ENCODE results near the gene LYZL1. TPM values are rescaled to one million over a fixed set of nuclear protein-coding genes. Genes with fewer than 3 reads are reported as not detected.

The LYZL1 gene
- total and polyA plus RNA-seq, 9 donors: not detected

DNA sequence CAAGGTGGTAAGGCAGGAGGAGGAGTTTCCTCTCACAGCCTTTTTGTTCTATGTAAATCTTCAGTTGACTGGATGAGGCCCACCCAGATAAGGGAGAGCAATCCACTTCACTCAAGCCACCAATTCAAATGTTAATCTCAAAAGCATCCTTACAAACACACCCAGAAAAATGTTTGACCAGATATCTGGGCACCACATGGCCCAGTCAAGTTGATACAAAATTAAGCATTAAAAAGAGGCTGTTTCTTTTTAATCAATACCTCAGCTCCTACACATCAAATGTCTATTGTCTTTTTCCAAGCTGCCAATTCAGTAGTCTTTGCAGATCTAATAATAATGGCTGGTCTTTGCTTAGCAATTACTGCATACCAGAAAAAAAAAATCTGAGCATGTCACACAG is 18.0 kb upstream of the LYZL1 start:
- Histone ChIP-seq H3K36me3 (no peaks in the 10 kb centered on the region), H3K4me1 (ENCODE audit: insufficient read depth) (no peaks in the 10 kb centered on the region), H3K27me3 (no peaks in the 10 kb centered on the region), H3K27ac (no peak overlapping the region), H3K4me3 (no peak overlapping the region), H3K9me3 (no peaks in the 10 kb centered on the region)
- intact Hi-C loops (cut with DNase I): no loop called here
- DNase-seq: no peak
- TF ChIP-seq, protein P1, sequence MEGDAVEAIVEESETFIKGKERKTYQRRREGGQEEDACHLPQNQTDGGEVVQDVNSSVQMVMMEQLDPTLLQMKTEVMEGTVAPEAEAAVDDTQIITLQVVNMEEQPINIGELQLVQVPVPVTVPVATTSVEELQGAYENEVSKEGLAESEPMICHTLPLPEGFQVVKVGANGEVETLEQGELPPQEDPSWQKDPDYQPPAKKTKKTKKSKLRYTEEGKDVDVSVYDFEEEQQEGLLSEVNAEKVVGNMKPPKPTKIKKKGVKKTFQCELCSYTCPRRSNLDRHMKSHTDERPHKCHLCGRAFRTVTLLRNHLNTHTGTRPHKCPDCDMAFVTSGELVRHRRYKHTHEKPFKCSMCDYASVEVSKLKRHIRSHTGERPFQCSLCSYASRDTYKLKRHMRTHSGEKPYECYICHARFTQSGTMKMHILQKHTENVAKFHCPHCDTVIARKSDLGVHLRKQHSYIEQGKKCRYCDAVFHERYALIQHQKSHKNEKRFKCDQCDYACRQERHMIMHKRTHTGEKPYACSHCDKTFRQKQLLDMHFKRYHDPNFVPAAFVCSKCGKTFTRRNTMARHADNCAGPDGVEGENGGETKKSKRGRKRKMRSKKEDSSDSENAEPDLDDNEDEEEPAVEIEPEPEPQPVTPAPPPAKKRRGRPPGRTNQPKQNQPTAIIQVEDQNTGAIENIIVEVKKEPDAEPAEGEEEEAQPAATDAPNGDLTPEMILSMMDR (IDR thresholded peaks at IDR 0.05): no peak
- no peak for TF ChIP-seq EP300 (IDR thresholded peaks at IDR 0.05)
- TF ChIP-seq POLR2A (IDR thresholded peaks at IDR 0.05): no peak

GRCh38 chr10:29271877-29272276 is 17.0 kb upstream of the LYZL1 start:
- Histone ChIP-seq H3K36me3 (no peaks in the 10 kb centered on the region), H3K4me3 (no peak overlapping the region), H3K9me3 (no peaks in the 10 kb centered on the region), H3K27me3 (no peaks in the 10 kb centered on the region), H3K4me1 (ENCODE audit: insufficient read depth) (no peaks in the 10 kb centered on the region), H3K27ac (no peak overlapping the region)
- intact Hi-C loops (cut with DNase I): no loop called here
- TF ChIP-seq POLR2A (IDR thresholded peaks at IDR 0.05) (no peak), EP300 (IDR thresholded peaks at IDR 0.05) (no peak)
- TF ChIP-seq, protein P1 (IDR thresholded peaks at IDR 0.05): no peak
- DNase-seq: no peak
- 40 to 56% (median 44%) methylated on average over 2 of the region's 2 CpGs for WGBS, 3 donors

DNA sequence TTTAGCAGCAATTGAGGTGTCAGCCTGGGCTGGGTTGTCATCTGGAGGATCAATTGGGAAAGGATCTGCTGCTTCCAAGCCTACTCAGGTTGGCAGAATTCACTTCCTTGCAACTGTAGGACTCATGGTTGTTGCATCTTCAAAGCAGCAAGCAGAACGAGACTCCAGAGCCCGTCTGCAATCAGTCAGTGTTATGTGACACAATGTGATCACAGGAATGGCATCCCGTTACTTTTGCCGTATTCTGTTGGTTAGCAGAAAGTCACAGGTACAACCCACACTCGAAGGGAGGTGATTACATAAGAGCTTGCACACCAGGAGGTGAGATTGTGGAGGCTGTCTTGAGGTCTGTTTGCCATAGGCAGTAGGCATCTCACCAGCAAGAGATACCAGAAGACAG is 15.4 kb upstream of the LYZL1 start:
- 64 to 65% (median 64%) methylated on average over 5 of the region's 5 CpGs for WGBS, 3 donors
- Histone ChIP-seq H3K9me3 (no peaks in the 10 kb centered on the region), H3K36me3 (no peaks in the 10 kb centered on the region), H3K4me1 (ENCODE audit: insufficient read depth) (no peaks in the 10 kb centered on the region), H3K4me3 (no peak overlapping the region), H3K27ac (no peak overlapping the region), H3K27me3 (no peaks in the 10 kb centered on the region)
- no peak for DNase-seq
- TF ChIP-seq, protein P1 (IDR thresholded peaks at IDR 0.05): no peak
- no peak for TF ChIP-seq POLR2A (IDR thresholded peaks at IDR 0.05)
- no peak for TF ChIP-seq EP300 (IDR thresholded peaks at IDR 0.05)
- intact Hi-C loops (cut with DNase I): no loop called here

- Histone ChIP-seq H3K4me1 (ENCODE audit: insufficient read depth) (no peaks in the 10 kb centered on the region), H3K27ac (no peak overlapping the region), H3K9me3 (no peaks in the 10 kb centered on the region), H3K4me3 (no peak overlapping the region), H3K36me3 (no peaks in the 10 kb centered on the region), H3K27me3 (no peaks in the 10 kb centered on the region)
- 72 to 89% (median 87%) methylated on average over 6 of the region's 6 CpGs for WGBS, 3 donors
- intact Hi-C loops (cut with DNase I): no loop called here
- DNase-seq: no peak
- TF ChIP-seq POLR2A (IDR thresholded peaks at IDR 0.05): no peak
- TF ChIP-seq EP300 (IDR thresholded peaks at IDR 0.05): no peak
- TF ChIP-seq, protein P1 (IDR thresholded peaks at IDR 0.05): no peak
Measured at GRCh38 chr10:29276251-29276850, 12.5 kb upstream of the LYZL1 start.

Data from ovary (tissue), 9 donors.